ENCODE measurements around the gene DHX16. TPM values are rescaled to one million over a fixed set of nuclear protein-coding genes. Genes with fewer than 3 reads are reported as not detected.

The DHX16 gene
- total and polyA plus RNA-seq, 9 of the 15 experiments (the other 6 are each of a cell fraction or from before 2014, with no cell fraction given), result 14.6 to 66.1 (median 47.5) TPM

GRCh38 chr6:30615219-30615957 lies 57.4 kb downstream of the DHX16 start:
- H3K9me1 ChIP-seq (ENCODE audit: control insufficient read depth, insufficient read depth, low read length), result no peaks in the 10 kb centered on the region
- CTCF ChIA-PET (ENCODE audit: low intra/inter-chr PET ratio), result no interaction called here
- intact Hi-C loops (cut with micrococcal nuclease), result loop anchor here (2.0 to 5.0 kb wide), 2 partner anchors 57 to 212 kb away; partner anchors contain the start of gene DHX16
- peaks cover 4 to 26% of the 10 kb centered on the region in 2 experiments; a peak in 4 of 5 replicates for H3K4me1 ChIP-seq (replicated peaks in 1 of 2; ENCODE audit: control insufficient read depth in 2 of 2, insufficient read depth in 2 of 2, low read length in 2 of 2)
- BruUV-seq (replicated peaks), result no TSS peak
- H3K4me2 ChIP-seq (ENCODE audit: insufficient read depth, low read length), result peak overlapping the region; percentile 99
- H3K27me3 ChIP-seq (ENCODE audit: control insufficient read depth in 2 of 2, insufficient read depth in 2 of 2, low read length in 2 of 2), result no peaks in the 10 kb centered on the region
- peak overlapping the region; percentile 89 to 99 for H3K9ac ChIP-seq (ENCODE audit: insufficient read depth in 1 of 2, low read depth in 2 of 2, low read length in 2 of 2)
- 0% methylated on average over 10 of the region's 10 CpGs for WGBS (ENCODE audit: insufficient coverage, low coverage, missing lambda C conversion rate)
- peaks cover 8% of the 10 kb centered on the region; the same call in 1 of the 2 replicates for H4K20me1 ChIP-seq (replicated peaks; ENCODE audit: control insufficient read depth, insufficient read depth, low read length)
- in situ Hi-C loops (cut with MboI), result no loop called here
- no peak overlapping the region for H2AFZ ChIP-seq (ENCODE audit: low read depth, low read length)
- peaks cover 65% of the 10 kb centered on the region for H3K36me3 ChIP-seq (ENCODE audit: control insufficient read depth, insufficient read depth, low read length)
- ATAC-seq, result peak; percentile 8
- peaks cover 84% of the 10 kb centered on the region for H3K79me2 ChIP-seq (ENCODE audit: control insufficient read depth, insufficient read depth, low read length)
- H3K27ac ChIP-seq (ENCODE audit: extremely low read depth, low read depth, low read length), result peak overlapping the region; percentile 95
- FAIRE-seq, result no peak
- POLR2A ChIA-PET, result interaction anchor here (0.6 to 4.8 kb wide), 90 partner anchors 9 to 1212 kb away, joined by 3 to 310 read pairs (median 4); partner anchors contain the start of genes ABCF1, ATAT1, C6orf136 and DHX16
- peak in 1 of 4 experiments; percentile 76 for DNase-seq (ENCODE audit: extremely low read depth in 1 of 4, low spot score in 3 of 4)
- H3K9me3 ChIP-seq (replicated peaks; ENCODE audit: control insufficient read depth, insufficient read depth, low read depth, low read length), result no peaks in the 10 kb centered on the region
- H3K4me3 ChIP-seq, result peak overlapping the region; percentile 68
- TF ChIP-seq HDAC3 (IDR thresholded peaks at IDR 0.05; ENCODE audit: borderline replicate concordance, partially characterized antibody), result peak; percentile 11
- peak; percentile 79; the same call in 1 of the 2 replicates for TF ChIP-seq ZKSCAN8 (CRISPR knock-in tag; IDR thresholded peaks at IDR 0.05)
- 0 out of 2 replicates have a peak, but pooled peaks have one; percentile 15 for TF ChIP-seq MYBL2 (IDR thresholded peaks at IDR 0.05; ENCODE audit: low read depth)
- TF ChIP-seq MYBL2 (CRISPR knock-in tag; IDR thresholded peaks at IDR 0.05; ENCODE audit: borderline replicate concordance), result no peak
- TF ChIP-seq PATZ1 (CRISPR knock-in tag; IDR thresholded peaks at IDR 0.05; ENCODE audit: borderline replicate concordance), result peak; percentile 67
- TF ChIP-seq FOXA1 (IDR thresholded peaks at IDR 0.05; ENCODE audit: borderline replicate concordance), result no peak
- TF ChIP-seq TAL1 (IDR thresholded peaks at IDR 0.05), result no peak
- no peak for TF ChIP-seq SP2 (IDR thresholded peaks at IDR 0.05; ENCODE audit: extremely low read depth, low read depth, low read length, poor library complexity, severe bottlenecking)
- TF ChIP-seq ZNF740 (CRISPR knock-in tag; IDR thresholded peaks at IDR 0.05), result no peak
- 0 out of 4 replicates have a peak, but pooled peaks of 1 of the 2 experiments have one; percentile 30 for TF ChIP-seq ZNF740 (tag; IDR thresholded peaks at IDR 0.05)
- no peak for TF ChIP-seq RAD51 (IDR thresholded peaks at IDR 0.05; ENCODE audit: borderline replicate concordance, low read depth)
- TF ChIP-seq BCLAF1 (IDR thresholded peaks at IDR 0.05; ENCODE audit: borderline replicate concordance in 1 of 2, control insufficient read depth in 1 of 2, low read depth in 2 of 2, low read length in 1 of 2), result peak in 1 of 2 experiments; percentile 42; a peak in 1 of 4 replicates
- TF ChIP-seq MCM7 (IDR thresholded peaks at IDR 0.05), result no peak
- peak; percentile 3 for TF ChIP-seq NBN (IDR thresholded peaks at IDR 0.05; ENCODE audit: low read depth)
- no peak; the same call in 1 of the 2 replicates for TF ChIP-seq LEF1 (IDR thresholded peaks at IDR 0.05)

All from K562 (cell line).